Fibroblast of lung (primary cell): ENCODE measurements around the gene GABBR2.
"Not testable (repeated sequence)": the region's sequence is repeated elsewhere in the genome, so short reads cannot be mapped to it uniquely, and the experiment has no call there.

ENCODE experiments used
- CTCF ChIP-seq, 2 donors: IDR thresholded peaks in 1 of 2; conservative IDR thresholded peaks in 1 of 2; 1 replicate in 1 of 2; 2 replicates in 1 of 2; pipeline ENCODE4 v1.5.1; 2011 to 2012; ENCODE audit warnings: low read length in 2 of 2, control low read depth in 1 of 2, inconsistent platforms in 1 of 2, low read depth in 1 of 2, mild to moderate bottlenecking in 1 of 2
- EZH2 ChIP-seq: IDR thresholded peaks from 2 replicates; pipeline ENCODE4 v1.5.1; 2012; ENCODE audit warnings: low read length, control low read depth, mild to moderate bottlenecking; ENCODE audit errors: missing control alignments

DNA sequence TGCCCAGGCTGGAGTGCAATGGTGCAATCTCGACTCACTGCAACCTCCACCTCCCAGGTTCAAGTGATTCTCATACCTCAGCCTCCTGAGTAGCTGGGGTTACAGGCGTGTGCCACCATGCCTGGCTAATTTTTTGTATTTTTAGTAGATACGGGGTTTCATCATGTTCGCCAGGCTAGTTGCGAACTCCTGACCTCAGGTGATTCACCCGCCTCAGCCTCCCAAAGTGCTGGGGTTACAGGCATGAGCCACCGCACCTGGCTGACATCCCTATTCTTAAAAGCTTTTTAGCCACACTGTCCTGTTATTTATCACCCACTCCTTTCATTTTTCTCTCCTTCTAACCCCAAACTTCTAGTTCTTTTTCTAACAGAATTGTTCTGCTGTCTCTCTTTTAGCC is 425.6 kb downstream of the GABBR2 start:
- not testable (repeated sequence) for TF ChIP-seq CTCF (conservative IDR thresholded peaks at IDR 0.05 in 1 of 2, IDR thresholded peaks at IDR 0.05 in 1 of 2; ENCODE audit: low read depth in 1 of 2, low read length in 2 of 2); EZH2
